Esophagus squamous epithelium (tissue), 4 donors: Measurements from ENCODE around the gene XPNPEP3.

Experiments
- POLR2A ChIP-seq, 4 donors: fragments of 450-650 bp; IDR thresholded peaks; one replicate each; pipeline ENCODE4 v1.6.1; 2017; ENCODE audit warnings: antibody characterized with exemption in 4 of 4, mild to moderate bottlenecking in 4 of 4, moderate library complexity in 3 of 4
- TF ChIP-seq, protein P1 (sequence below), 6 experiments: fragments of 450-650 bp in 4 of 6; fragments of 200-600 bp in 2 of 6; sonication (generic) in 2 of 6; IDR thresholded peaks; one replicate each; pipeline ENCODE4 v1.5.1; 2016 to 2019; ENCODE audit warnings: antibody characterized with exemption in 6 of 6, mild to moderate bottlenecking in 4 of 6, moderate library complexity in 4 of 6

DNA sequence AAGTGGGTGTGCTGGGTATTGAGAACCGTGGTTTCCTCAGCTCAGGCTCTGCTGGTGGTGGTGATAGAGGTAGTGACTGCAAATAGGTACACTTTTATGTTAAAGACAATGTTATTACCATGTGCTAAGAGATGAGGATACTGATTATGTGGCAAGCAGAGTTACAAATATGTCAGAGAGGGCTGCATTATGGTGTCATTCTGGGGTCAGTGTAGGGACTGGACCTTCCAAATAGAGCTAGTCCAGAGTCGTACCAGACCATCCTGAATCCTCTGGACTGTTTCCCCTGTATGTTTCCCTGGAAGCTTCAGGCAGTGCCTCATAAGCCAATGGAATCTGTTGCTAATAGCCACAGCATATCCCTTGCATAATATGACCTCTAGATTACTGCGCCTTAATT lies 5.1 kb downstream of the XPNPEP3 start, which contains the start of gene DNAJB7:
- TF ChIP-seq, protein P1, sequence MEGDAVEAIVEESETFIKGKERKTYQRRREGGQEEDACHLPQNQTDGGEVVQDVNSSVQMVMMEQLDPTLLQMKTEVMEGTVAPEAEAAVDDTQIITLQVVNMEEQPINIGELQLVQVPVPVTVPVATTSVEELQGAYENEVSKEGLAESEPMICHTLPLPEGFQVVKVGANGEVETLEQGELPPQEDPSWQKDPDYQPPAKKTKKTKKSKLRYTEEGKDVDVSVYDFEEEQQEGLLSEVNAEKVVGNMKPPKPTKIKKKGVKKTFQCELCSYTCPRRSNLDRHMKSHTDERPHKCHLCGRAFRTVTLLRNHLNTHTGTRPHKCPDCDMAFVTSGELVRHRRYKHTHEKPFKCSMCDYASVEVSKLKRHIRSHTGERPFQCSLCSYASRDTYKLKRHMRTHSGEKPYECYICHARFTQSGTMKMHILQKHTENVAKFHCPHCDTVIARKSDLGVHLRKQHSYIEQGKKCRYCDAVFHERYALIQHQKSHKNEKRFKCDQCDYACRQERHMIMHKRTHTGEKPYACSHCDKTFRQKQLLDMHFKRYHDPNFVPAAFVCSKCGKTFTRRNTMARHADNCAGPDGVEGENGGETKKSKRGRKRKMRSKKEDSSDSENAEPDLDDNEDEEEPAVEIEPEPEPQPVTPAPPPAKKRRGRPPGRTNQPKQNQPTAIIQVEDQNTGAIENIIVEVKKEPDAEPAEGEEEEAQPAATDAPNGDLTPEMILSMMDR (IDR thresholded peaks at IDR 0.05): no peak
- TF ChIP-seq POLR2A (IDR thresholded peaks at IDR 0.05): no peak
